IMR-90 (cell line): ENCODE measurements around the gene AFTPH. TPM values are rescaled to one million over a fixed set of nuclear protein-coding genes. Genes with fewer than 3 reads are reported as not detected.

ENCODE experiments used
- ATAC-seq: fragments of 200-7000 bp; cut with Tn5 transposase; 2 replicates; pipeline ENCODE4 v1.9.1; 2020; ENCODE audit warnings: low read depth, mild to moderate bottlenecking, moderate library complexity
- BruUV-seq: library from RNA; stranded (reverse); fragments of 400-500 nt; replicated peaks from 2 replicates; lab custom pipeline; 2021; lab: Mats Ljungman, UMichigan
- CTCF ChIA-PET: fragments of 300-600 bp; formaldehyde crosslinking; extraction: SDS; loops from one replicate; lab custom pipeline; 2021; ENCODE audit warnings: antibody characterized with exemption; lab: Yijun Ruan, JAX
- POLR2A ChIA-PET: fragments of 300-600 bp; sonication (Branson Sonifier 250); formaldehyde crosslinking; loops from one replicate; lab custom pipeline; 2022; ENCODE audit warnings: antibody characterized with exemption; ENCODE audit not compliant: unreplicated experiment; lab: Charles Lee
- DNase-seq: peaks from one replicate; pipeline ENCODE4 v3.0.0; 2013
- H2AFZ ChIP-seq: replicated peaks from 2 replicates; pipeline ENCODE3; 2013; ENCODE audit warnings: low read length, mild to moderate bottlenecking; ENCODE audit not compliant: poor library complexity
- H2AK5ac ChIP-seq: 2 replicates; pipeline ENCODE4 v1.6.1; 2013; ENCODE audit warnings: low read depth, low read length, inconsistent platforms
- H2AK9ac ChIP-seq: replicated peaks from 2 replicates; pipeline ENCODE3; 2013; ENCODE audit warnings: mild to moderate bottlenecking, low read depth, low read length, moderate library complexity; ENCODE audit not compliant: poor library complexity
- H2BK120ac ChIP-seq: 2 replicates; pipeline ENCODE4 v1.6.1; 2013; ENCODE audit warnings: low read depth, low read length, inconsistent platforms
- H2BK15ac ChIP-seq: 3 replicates; pipeline ENCODE4 v1.6.1; 2013; ENCODE audit warnings: low read depth, low read length, inconsistent platforms
- H2BK20ac ChIP-seq: 2 replicates; pipeline ENCODE4 v1.6.1; 2013; ENCODE audit warnings: low read depth, mild to moderate bottlenecking, inconsistent platforms, low read length, moderate library complexity
- H2BK5ac ChIP-seq: 2 replicates; pipeline ENCODE4 v1.6.1; 2013; ENCODE audit warnings: mild to moderate bottlenecking, low read depth, low read length, inconsistent platforms; ENCODE audit not compliant: poor library complexity, severe bottlenecking
- H3K14ac ChIP-seq: replicated peaks from 2 replicates; pipeline ENCODE4 v1.6.1; 2013; ENCODE audit warnings: low read depth, low read length, inconsistent platforms
- H3K18ac ChIP-seq: 2 replicates; pipeline ENCODE4 v1.6.1; 2013; ENCODE audit warnings: low read depth, low read length, control low read depth
- H3K23ac ChIP-seq: 2 replicates; pipeline ENCODE4 v1.6.1; 2013; ENCODE audit warnings: low read depth, low read length, inconsistent platforms
- H3K27ac ChIP-seq: 2 replicates; pipeline ENCODE4 v1.5.1; 2013; ENCODE audit warnings: mild to moderate bottlenecking, control low read depth, low read length; ENCODE audit not compliant: insufficient read depth
- H3K27me3 ChIP-seq: 2 replicates; pipeline ENCODE4 v1.6.1; 2013; ENCODE audit warnings: low read length; ENCODE audit not compliant: control insufficient read depth, insufficient read depth
- H3K36me3 ChIP-seq: 2 replicates; pipeline ENCODE4 v1.6.1; 2013; ENCODE audit warnings: low read length, mixed read lengths; ENCODE audit not compliant: control insufficient read depth, insufficient read depth
- H3K4ac ChIP-seq: 2 replicates; pipeline ENCODE4 v1.6.1; 2013; ENCODE audit warnings: low read depth, low read length, inconsistent platforms
- H3K4me1 ChIP-seq: 2 replicates; pipeline ENCODE4 v1.6.1; 2013; ENCODE audit warnings: low read length, mixed read lengths; ENCODE audit not compliant: control insufficient read depth, insufficient read depth
- H3K4me2 ChIP-seq: 2 replicates; pipeline ENCODE4 v1.6.1; 2013; ENCODE audit warnings: low read depth, mild to moderate bottlenecking, control low read depth, low read length, moderate library complexity
- H3K4me3 ChIP-seq: 2 replicates; pipeline ENCODE4 v1.5.1; 2013; ENCODE audit warnings: low read depth, mild to moderate bottlenecking, control low read depth, low read length, moderate library complexity; ENCODE audit not compliant: insufficient read depth
- H3K56ac ChIP-seq: 2 replicates; pipeline ENCODE4 v1.6.1; 2013; ENCODE audit warnings: low read length, inconsistent platforms; ENCODE audit not compliant: insufficient read depth; ENCODE audit errors: extremely low read depth
- H3K79me1 ChIP-seq, 2 experiments: 2 replicates each; pipeline ENCODE4 v1.6.1; 2013; ENCODE audit warnings: low read length in 2 of 2, inconsistent platforms in 1 of 2, low read depth in 1 of 2
- H3K9ac ChIP-seq: 2 replicates; pipeline ENCODE4 v1.6.1; 2013; ENCODE audit warnings: low read depth, low read length, control low read depth
- H3K9me1 ChIP-seq: 2 replicates; pipeline ENCODE4 v1.6.1; 2013; ENCODE audit warnings: low read length, inconsistent platforms; ENCODE audit not compliant: insufficient read depth
- H3K9me3 ChIP-seq: 2 replicates; pipeline ENCODE4 v1.6.1; 2013; ENCODE audit warnings: low read length; ENCODE audit not compliant: control insufficient read depth, insufficient read depth
- H4K20me1 ChIP-seq: 2 replicates; pipeline ENCODE4 v1.6.1; 2013; ENCODE audit warnings: low read length, inconsistent platforms; ENCODE audit not compliant: insufficient read depth
- H4K5ac ChIP-seq: 2 replicates; pipeline ENCODE4 v1.6.1; 2013; ENCODE audit warnings: mild to moderate bottlenecking, low read depth, low read length, control low read depth
- H4K8ac ChIP-seq, 2 experiments: 2 replicates each; pipeline ENCODE4 v1.6.1; 2013; ENCODE audit warnings: low read depth in 2 of 2, low read length in 2 of 2, control low read depth in 1 of 2, inconsistent platforms in 1 of 2
- H4K91ac ChIP-seq: 2 replicates; pipeline ENCODE4 v1.6.1; 2013; ENCODE audit warnings: low read depth, low read length, inconsistent platforms; ENCODE audit not compliant: insufficient read depth
- BHLHE40 ChIP-seq: fragments of 150-350 bp; IDR thresholded peaks from 2 replicates; pipeline ENCODE4 v1.6.1; 2016; ENCODE audit warnings: mild to moderate bottlenecking, low read depth, low read length
- CEBPB ChIP-seq: IDR thresholded peaks from 2 replicates; pipeline ENCODE4 v1.6.1; 2012; ENCODE audit warnings: low read depth, low read length, improper control_type of control experiment
- CHD1 ChIP-seq: IDR thresholded peaks from 2 replicates; pipeline ENCODE4 v1.6.1; 2012; ENCODE audit warnings: low read depth, low read length, improper control_type of control experiment
- FOS ChIP-seq: fragments of 150-350 bp; IDR thresholded peaks from 2 replicates; pipeline ENCODE4 v1.6.1; 2016; ENCODE audit warnings: low read depth, low read length
- MAFK ChIP-seq: IDR thresholded peaks from 2 replicates; pipeline ENCODE4 v1.6.1; 2012; ENCODE audit warnings: low read depth, low read length, improper control_type of control experiment
- MAZ ChIP-seq: IDR thresholded peaks from 2 replicates; pipeline ENCODE4 v1.6.1; 2012; ENCODE audit warnings: low read depth, mild to moderate bottlenecking, low read length, improper control_type of control experiment, moderate library complexity, borderline replicate concordance
- MXI1 ChIP-seq: IDR thresholded peaks from 2 replicates; pipeline ENCODE4 v1.6.1; 2012; ENCODE audit warnings: low read depth, mild to moderate bottlenecking, low read length, moderate library complexity, borderline replicate concordance
- NFE2L2 ChIP-seq: fragments of 150-350 bp; IDR thresholded peaks from 2 replicates; pipeline ENCODE4 v1.6.1; 2016; ENCODE audit warnings: low read depth, mild to moderate bottlenecking, low read length
- POLR2A ChIP-seq: IDR thresholded peaks from 2 replicates; pipeline ENCODE4 v1.6.1; 2012; ENCODE audit warnings: mild to moderate bottlenecking, low read depth, low read length
- RAD21 ChIP-seq: IDR thresholded peaks from 2 replicates; pipeline ENCODE4 v1.6.1; 2012; ENCODE audit warnings: low read length, improper control_type of control experiment
- RCOR1 ChIP-seq: IDR thresholded peaks from 2 replicates; pipeline ENCODE4 v1.6.1; 2012; ENCODE audit warnings: mild to moderate bottlenecking, low read length, improper control_type of control experiment; ENCODE audit not compliant: insufficient replicate concordance
- RFX5 ChIP-seq: IDR thresholded peaks from 2 replicates; pipeline ENCODE4 v1.8.0; 2012; ENCODE audit warnings: low read depth, mild to moderate bottlenecking, low read length, moderate library complexity
- SMC3 ChIP-seq: fragments of 150-350 bp; IDR thresholded peaks from 2 replicates; pipeline ENCODE4 v1.6.1; 2016; ENCODE audit warnings: low read depth, mild to moderate bottlenecking, antibody characterized with exemption, low read length, moderate library complexity
- WGBS, 2 experiments: methylation state at CpG; one replicate each; pipeline versions ENCODE4 v1.1.5 to v1.1.7; 2013; ENCODE audit warnings: missing lambda C conversion rate in 2 of 2; ENCODE audit not compliant: insufficient read length in 1 of 2; ENCODE audit errors: extremely low coverage in 2 of 2; 5-methylcytosine and 5-hydroxymethylcytosine counted together
- dilution Hi-C: fragments of 300-500 bp; cut with HindIII; formaldehyde crosslinking; loops from one replicate; pipeline ENCODE4 v1.14.3; 2018; ENCODE audit warnings: low sequenced_read_pairs; ENCODE audit not compliant: unreplicated experiment
- in situ Hi-C: fragments of 300-500 bp; cut with MboI; formaldehyde crosslinking; loops from 3 replicates; pipeline ENCODE4 v1.14.3; 2019; ENCODE audit warnings: low sequenced_read_pairs, inconsistent platforms, mixed read lengths
- intact Hi-C: fragments of 100-400 bp; cut with micrococcal nuclease; formaldehyde crosslinking; loops from 2 replicates; pipeline ENCODE4 v1.10.0; 2022
- polyA plus RNA-seq, 3 experiments: library from polyadenylated mRNA; depleted of rRNA; stranded (reverse); fragments of >200 nt; gene quantifications; 2 replicates each; pipeline ENCODE4 v1.2.3, GENCODE V29; 2012; ENCODE audit warnings: low replicate concordance in 1 of 3
- total RNA-seq: library from RNA; depleted of rRNA; stranded (reverse); fragments of >200 nt; gene quantifications from 2 replicates; pipeline ENCODE4 v1.2.3, GENCODE V29; 2012
- TF ChIP-seq, protein P1 (sequence below): conservative IDR thresholded peaks from 2 replicates; pipeline ENCODE4 v1.5.1; 2012; ENCODE audit warnings: mild to moderate bottlenecking, low read depth, low read length, improper control_type of control experiment
- TF ChIP-seq, protein P2 (sequence below): fragments of 150-350 bp; IDR thresholded peaks from 2 replicates; pipeline ENCODE4 v1.6.1; 2017; ENCODE audit warnings: mild to moderate bottlenecking, antibody characterized with exemption, low read length, low read depth
- TF ChIP-seq, protein P3 (sequence below): fragments of 150-350 bp; IDR thresholded peaks from 2 replicates; pipeline ENCODE4 v1.6.1; 2016; ENCODE audit warnings: low read depth, mild to moderate bottlenecking, low read length, moderate library complexity, borderline replicate concordance

The AFTPH gene
- total and polyA plus RNA-seq, 2 of the 4 experiments (the other 2 are of a cell fraction): 9.4 to 19.9 TPM

DNA sequence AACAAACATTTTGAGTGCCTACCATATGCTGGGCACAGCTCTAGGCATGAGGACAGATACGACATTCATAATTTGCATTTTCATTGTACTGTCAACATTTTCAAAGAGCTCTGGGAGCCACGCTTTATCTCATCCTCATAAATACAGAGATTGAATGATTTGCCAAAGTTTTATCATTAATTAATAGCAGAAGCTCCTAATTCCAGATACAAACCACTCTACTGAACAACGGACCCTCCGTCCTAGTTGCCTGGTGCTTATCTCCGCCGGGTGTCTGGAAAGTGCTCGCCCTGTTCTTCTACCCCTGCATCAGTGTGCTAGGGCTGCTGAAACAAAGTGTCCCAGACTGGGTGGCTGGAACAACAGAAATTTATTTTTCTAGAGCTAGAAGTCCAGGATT lies 105.7 kb downstream of the AFTPH start:
- in situ Hi-C loops (loop anchor here (5.0 kb wide), 1 partner anchor 232 kb away; no protein-coding TSS in a partner anchor), intact Hi-C loops (no loop called here), dilution Hi-C loops (no loop called here)
- Histone ChIP-seq H3K4me3 (no peak overlapping the region), H3K79me1 (peaks cover 13 to 16% of the 10 kb centered on the region in 2 experiments; a peak in 3 of 4 replicates), H4K5ac (no peak overlapping the region), H3K36me3 (peaks cover 7% of the 10 kb centered on the region), H3K4me2 (no peak overlapping the region), H2BK120ac (no peak overlapping the region), H4K91ac (no peak overlapping the region), H4K20me1 (peaks cover 22% of the 10 kb centered on the region), H3K9me1 (peaks cover 5% of the 10 kb centered on the region; the same call in 1 of the 2 replicates), H3K14ac (no peak overlapping the region), H4K8ac (no peak overlapping the region), H2AK9ac (no peak overlapping the region), H3K9me3 (no peaks in the 10 kb centered on the region), H3K9ac (no peak overlapping the region), H3K18ac (no peak overlapping the region), H2BK20ac (no peak overlapping the region), H3K4ac (no peak overlapping the region), H3K23ac (no peak overlapping the region), H2BK15ac (no peak overlapping the region), H3K27ac (no peak overlapping the region), H3K27me3 (peaks cover 15% of the 10 kb centered on the region), H3K4me1 (peaks cover 9% of the 10 kb centered on the region), H3K56ac (no peak overlapping the region), H2AK5ac (no peak overlapping the region), H2BK5ac (no peak overlapping the region), H2AFZ (no peak overlapping the region)
- 100% methylated on average over 3 of the region's 7 CpGs; no CpG with 5 or more reads in 1 of the 2 experiments for WGBS, 2 experiments
- ChIA-PET POLR2A (no interaction called here), CTCF (no interaction called here)
- DNase-seq (no peak), ATAC-seq (no peak)
- BruUV-seq: no TSS peak
- TF ChIP-seq, protein P1, sequence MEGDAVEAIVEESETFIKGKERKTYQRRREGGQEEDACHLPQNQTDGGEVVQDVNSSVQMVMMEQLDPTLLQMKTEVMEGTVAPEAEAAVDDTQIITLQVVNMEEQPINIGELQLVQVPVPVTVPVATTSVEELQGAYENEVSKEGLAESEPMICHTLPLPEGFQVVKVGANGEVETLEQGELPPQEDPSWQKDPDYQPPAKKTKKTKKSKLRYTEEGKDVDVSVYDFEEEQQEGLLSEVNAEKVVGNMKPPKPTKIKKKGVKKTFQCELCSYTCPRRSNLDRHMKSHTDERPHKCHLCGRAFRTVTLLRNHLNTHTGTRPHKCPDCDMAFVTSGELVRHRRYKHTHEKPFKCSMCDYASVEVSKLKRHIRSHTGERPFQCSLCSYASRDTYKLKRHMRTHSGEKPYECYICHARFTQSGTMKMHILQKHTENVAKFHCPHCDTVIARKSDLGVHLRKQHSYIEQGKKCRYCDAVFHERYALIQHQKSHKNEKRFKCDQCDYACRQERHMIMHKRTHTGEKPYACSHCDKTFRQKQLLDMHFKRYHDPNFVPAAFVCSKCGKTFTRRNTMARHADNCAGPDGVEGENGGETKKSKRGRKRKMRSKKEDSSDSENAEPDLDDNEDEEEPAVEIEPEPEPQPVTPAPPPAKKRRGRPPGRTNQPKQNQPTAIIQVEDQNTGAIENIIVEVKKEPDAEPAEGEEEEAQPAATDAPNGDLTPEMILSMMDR: no peak
- no peak for TF ChIP-seq SMC3
- no peak for TF ChIP-seq RAD21
- TF ChIP-seq CHD1: no peak
- no peak for TF ChIP-seq BHLHE40
- no peak for TF ChIP-seq CEBPB
- no peak for TF ChIP-seq NFE2L2
- no peak for TF ChIP-seq MAFK
- no peak for TF ChIP-seq RFX5
- TF ChIP-seq, protein P2, sequence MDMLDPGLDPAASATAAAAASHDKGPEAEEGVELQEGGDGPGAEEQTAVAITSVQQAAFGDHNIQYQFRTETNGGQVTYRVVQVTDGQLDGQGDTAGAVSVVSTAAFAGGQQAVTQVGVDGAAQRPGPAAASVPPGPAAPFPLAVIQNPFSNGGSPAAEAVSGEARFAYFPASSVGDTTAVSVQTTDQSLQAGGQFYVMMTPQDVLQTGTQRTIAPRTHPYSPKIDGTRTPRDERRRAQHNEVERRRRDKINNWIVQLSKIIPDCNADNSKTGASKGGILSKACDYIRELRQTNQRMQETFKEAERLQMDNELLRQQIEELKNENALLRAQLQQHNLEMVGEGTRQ: no peak
- TF ChIP-seq RCOR1: no peak
- TF ChIP-seq FOS: no peak
- TF ChIP-seq MXI1: no peak
- no peak for TF ChIP-seq MAZ
- TF ChIP-seq, protein P3, sequence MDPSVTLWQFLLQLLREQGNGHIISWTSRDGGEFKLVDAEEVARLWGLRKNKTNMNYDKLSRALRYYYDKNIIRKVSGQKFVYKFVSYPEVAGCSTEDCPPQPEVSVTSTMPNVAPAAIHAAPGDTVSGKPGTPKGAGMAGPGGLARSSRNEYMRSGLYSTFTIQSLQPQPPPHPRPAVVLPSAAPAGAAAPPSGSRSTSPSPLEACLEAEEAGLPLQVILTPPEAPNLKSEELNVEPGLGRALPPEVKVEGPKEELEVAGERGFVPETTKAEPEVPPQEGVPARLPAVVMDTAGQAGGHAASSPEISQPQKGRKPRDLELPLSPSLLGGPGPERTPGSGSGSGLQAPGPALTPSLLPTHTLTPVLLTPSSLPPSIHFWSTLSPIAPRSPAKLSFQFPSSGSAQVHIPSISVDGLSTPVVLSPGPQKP: no peak
- TF ChIP-seq POLR2A: no peak
